ENCODE data around the gene PGK2.

- TF ChIP-seq CTCF (IDR thresholded peaks at IDR 0.05; ENCODE audit: poor library complexity): no peak
- no peak for TF ChIP-seq EZH2 (IDR thresholded peaks at IDR 0.05; ENCODE audit: borderline replicate concordance)
- TF ChIP-seq EZH2phosphoT487 (IDR thresholded peaks at IDR 0.05; ENCODE audit: low read depth, severe bottlenecking, unreplicated experiment): no peak
Observed at GRCh38 chr6:49815166-49815565, 28.1 kb upstream of the PGK2 start.
